ENCODE results near the gene ZNF786.

DNA sequence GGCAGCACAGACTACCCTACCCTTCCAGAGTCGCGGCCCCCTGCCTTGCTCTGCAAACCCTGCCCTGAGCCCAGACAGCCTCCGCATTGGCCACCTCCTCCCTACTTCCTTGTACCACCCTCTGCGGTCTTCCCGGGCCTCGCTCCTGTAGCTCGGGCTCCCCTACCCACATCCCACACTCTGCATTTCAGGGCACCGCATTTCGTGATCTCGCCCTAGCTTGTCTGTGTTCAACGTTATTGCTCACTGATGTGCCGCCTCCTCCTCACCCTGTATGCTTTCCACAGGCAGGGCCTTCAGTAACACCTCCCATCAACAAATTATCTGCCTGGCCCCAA lies 68.8 kb downstream of the ZNF786 start:
- TF ChIP-seq ZFP30 (CRISPR knock-in tag; IDR thresholded peaks at IDR 0.05) (no peak), TCF4 (CRISPR knock-in tag; IDR thresholded peaks at IDR 0.05; ENCODE audit: borderline replicate concordance) (no peak), ARNTL (CRISPR knock-in tag; IDR thresholded peaks at IDR 0.05; ENCODE audit: borderline replicate concordance, low read depth) (no peak), RARB (CRISPR knock-in tag; IDR thresholded peaks at IDR 0.05) (no peak), OSR1 (CRISPR knock-in tag; IDR thresholded peaks at IDR 0.05) (no peak), PPARA (CRISPR knock-in tag; IDR thresholded peaks at IDR 0.05; ENCODE audit: borderline replicate concordance) (no peak)

Measured in SK-N-SH treated with all-trans-retinoic acid at 6 μM for 48 hours (cell line).